NCI-H1417 (cell line): ENCODE results near the gene FAM186B.
"Not testable (repeated sequence)": the region's sequence is repeated elsewhere in the genome, so short reads cannot be mapped to it uniquely, and the experiment has no call there.

Experiments
- DNase-seq, 3 experiments: peaks; one replicate each; lab custom pipeline; 2025; lab: John Stamatoyannopoulos, UW

FAM186B gene, protein sequence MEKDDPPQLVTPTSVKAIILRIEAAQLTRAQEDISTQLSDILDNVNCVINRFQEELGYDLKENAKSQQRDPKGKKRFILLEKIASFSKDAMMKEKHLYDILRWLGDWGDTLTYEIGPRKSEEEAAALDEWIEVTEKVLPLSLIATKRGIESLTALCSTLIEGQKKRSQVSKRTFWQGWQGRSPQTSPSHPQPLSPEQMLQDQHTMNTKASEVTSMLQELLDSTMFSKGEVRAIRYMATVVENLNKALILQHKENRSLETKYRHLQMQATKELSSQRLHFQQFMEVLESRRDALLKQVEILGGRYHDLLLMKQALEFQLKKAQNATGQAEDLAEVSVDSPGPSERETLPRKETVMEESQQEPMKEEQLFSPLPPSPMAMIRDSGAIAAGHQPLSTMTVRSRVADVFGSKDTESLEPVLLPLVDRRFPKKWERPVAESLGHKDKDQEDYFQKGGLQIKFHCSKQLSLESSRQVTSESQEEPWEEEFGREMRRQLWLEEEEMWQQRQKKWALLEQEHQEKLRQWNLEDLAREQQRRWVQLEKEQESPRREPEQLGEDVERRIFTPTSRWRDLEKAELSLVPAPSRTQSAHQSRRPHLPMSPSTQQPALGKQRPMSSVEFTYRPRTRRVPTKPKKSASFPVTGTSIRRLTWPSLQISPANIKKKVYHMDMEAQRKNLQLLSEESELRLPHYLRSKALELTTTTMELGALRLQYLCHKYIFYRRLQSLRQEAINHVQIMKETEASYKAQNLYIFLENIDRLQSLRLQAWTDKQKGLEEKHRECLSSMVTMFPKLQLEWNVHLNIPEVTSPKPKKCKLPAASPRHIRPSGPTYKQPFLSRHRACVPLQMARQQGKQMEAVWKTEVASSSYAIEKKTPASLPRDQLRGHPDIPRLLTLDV

GRCh38 chr12:49605539-49605938 is at the start of gene FAM186B:
TSS of gene FAM186B (minus strand) at chr12:49605639. CDS start at chr12:49605477, 162 bp downstream.
- not testable (repeated sequence) for DNase-seq

DNA sequence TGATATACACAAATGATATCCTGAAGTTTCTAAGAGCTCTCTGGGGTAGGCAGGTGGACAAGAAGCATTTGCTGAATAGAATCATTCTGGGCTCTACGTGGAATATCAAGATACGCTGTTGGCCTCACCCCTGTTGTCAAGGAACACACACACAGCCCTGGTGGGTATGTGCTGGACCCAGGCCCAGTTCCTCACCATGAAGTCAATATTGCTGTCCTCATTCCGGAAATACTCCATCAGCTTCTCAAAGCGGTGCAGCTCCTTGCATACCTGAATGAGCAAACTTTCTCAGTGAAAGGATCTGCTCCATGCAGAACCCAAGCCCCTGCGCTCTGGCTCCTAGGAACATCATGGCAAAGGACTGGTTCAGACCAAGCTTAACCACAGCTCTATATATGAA is 49.3 kb upstream of the FAM186B start:
- no peak for DNase-seq

DNA sequence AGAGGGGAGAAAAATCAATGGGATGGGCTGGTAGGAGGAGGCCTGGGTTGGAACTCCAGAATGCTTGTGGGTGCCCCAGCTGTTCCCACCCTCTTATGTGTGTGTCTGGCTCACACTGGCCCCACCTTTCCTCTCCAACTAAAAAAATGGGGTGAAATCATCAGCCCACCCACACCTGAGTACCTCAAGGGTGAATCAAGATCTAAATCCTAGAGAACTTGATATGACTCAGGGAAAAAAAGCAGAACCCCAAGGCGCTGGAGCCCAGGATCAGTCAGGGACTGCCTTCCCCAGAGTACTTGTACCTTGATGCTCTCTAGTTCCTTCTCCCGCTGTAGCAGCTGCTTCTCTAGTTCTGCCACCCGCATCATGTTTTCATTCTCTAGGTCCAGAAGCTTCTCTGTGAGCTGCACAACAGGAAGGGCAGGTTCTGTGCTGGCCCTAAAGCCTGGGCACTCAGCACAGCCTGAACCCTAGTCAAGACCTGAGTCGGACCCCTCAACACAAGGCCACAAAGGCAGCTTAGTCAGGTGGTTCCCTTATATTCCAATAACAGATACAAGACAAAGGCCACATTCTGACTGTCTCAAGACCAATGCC is 47.6 kb upstream of the FAM186B start:
- DNase-seq: no peak

GRCh38 chr12:49651855-49652254 is 46.4 kb upstream of the FAM186B start:
- peak in 1 of 3 experiments; percentile 6 for DNase-seq

GRCh38 chr12:49649892-49650291 is 44.5 kb upstream of the FAM186B start:
- DNase-seq: no peak

GRCh38 chr12:49649445-49649844 is 44.0 kb upstream of the FAM186B start:
- no peak for DNase-seq

GRCh38 chr12:49648712-49649003 is 43.2 kb upstream of the FAM186B start:
- DNase-seq: no peak

DNA sequence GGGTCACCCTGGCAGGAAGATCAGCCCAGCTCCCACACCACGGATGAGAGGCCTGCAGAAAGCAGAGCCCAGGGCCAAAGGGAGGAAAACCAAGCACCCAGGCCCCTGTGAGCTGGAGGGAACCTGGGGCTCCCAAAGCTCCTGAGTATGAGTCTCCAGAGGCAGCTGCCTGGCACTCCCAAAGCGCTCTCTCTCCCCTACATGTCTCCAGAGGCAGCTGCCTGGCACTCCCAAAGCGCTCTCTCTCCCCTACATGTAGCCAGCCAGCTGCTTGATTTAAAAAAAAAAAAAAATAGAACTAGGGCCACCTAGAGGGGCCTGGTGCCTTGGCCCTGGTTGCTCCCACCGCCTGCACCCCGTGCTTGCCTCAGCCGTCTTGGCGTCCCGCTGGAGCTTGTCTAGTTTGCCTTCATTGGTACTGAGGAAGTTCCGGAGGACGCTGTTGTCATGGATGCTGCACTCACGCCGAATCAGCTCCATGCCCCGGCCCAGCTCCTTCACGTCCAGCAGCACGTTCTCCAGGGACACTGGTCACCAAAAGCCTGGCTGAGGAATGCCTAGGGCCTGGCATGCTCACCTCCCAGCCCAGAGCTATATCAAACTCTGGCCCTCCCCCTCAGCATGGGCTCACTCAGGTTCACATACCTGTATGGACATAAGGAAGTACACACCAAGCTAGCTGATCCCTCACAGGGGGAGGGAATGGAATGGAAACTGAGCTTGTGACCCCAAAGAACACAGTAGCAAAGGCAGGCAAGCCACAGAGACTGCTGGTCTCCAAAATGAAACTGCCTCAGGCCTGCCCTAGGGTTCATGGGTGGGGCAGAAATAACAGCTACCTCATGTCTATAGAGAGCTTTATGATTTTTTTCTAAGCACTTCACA is 42.6 kb upstream of the FAM186B start:
- no peak for DNase-seq

DNA sequence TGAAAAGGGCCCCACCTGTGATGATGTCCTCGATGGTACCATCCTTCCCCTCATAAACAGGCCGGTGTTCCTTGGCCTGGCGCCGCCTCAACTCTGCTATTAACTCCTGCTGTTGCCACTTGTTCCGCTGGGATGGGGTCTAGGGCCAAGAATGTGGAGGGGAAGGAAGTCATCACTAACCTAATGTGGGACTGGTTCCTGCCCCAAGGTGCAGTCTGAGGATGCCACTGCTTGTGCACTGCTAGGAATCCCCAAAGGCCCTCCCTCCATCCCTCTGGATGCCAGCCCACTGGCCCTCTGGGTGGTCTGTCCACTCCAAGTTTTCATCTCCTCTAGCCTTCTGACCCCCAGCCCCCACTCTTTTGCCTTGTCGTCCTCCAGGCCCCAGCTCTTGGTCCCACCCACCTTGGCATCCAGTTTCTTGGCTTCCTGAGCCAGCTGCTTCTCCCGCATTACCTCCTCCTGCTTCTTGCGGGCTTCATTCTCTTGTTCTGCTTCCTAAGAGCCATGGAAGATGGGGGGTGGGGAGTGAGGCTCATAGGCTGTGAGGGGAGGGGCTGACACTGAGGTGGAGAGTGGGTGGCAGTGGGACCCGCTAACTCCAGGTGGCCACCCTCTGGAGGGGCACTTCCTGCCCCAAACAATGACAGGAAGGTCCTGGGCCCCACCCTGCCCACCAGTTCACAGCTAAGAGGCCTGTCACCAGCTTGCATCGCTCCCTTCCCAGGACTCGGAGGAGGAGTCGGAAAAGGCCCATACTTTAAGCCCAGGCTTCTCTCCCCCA is 41.6 kb upstream of the FAM186B start:
- DNase-seq: no peak

GRCh38 chr12:49646331-49646830 is 40.9 kb upstream of the FAM186B start:
- DNase-seq: no peak

DNA sequence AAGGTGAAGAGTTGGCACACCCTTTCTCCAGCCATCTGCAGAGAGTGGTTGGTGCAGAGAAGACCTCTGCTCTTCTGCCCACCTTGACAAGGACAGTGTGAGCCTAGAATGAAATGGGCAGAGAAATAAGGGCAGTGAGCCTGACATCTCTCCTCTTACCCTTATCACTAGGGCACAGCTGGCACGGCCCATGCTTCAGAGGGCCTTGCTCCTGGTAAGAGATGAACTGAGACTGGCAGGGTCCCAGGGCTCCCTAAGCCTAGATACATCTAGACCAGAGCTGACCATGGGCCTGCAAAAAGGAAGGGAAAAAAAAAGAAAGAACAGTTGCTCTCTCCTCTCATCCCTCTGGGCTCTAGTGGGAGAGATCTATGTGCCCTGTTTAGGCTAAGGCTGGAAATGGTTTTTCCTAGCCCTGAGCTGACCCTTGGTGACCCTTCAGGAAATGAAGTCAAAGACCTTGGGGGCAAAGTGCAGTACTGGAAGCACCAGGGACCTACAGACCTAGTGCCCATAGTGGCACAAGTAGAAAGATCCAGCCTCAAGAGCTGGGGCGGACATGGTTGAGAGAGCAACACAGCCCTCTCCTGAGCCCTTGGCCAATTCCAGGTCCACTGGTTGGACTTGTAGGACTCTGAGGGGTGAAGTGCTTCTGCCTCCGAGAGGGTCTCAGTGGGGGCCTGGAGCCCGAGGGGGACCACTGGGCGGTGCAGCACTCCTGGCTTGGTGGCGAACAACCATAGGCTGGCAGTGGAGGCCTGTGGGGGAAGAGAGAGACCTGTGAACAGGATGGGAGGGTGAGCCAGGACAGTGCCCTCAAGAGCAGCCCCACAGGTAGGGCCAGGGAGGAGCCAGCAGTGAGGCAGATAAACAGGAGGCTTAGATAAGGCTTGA is 40.0 kb upstream of the FAM186B start:
- DNase-seq: no peak

DNA sequence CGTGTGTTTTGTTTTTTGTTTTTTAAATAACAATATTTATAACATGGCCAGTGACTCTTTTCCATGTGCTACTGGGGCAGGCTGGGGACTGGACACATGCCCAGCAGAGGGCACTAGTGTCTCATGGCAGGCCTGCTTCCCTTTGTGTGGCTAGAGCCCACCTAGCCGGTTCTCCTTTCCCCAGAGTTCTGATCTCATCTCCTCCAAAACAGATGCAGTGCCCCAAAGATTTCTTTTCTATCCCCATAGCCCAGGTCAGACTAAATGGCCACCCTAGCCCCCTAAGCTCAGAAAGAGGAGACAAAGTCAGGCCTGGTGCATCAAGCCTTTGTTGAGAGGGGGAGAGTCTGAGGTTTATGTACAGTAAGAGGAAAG is 39.2 kb upstream of the FAM186B start:
- peak; percentile 69 to 88 (median 71) for DNase-seq

DNA sequence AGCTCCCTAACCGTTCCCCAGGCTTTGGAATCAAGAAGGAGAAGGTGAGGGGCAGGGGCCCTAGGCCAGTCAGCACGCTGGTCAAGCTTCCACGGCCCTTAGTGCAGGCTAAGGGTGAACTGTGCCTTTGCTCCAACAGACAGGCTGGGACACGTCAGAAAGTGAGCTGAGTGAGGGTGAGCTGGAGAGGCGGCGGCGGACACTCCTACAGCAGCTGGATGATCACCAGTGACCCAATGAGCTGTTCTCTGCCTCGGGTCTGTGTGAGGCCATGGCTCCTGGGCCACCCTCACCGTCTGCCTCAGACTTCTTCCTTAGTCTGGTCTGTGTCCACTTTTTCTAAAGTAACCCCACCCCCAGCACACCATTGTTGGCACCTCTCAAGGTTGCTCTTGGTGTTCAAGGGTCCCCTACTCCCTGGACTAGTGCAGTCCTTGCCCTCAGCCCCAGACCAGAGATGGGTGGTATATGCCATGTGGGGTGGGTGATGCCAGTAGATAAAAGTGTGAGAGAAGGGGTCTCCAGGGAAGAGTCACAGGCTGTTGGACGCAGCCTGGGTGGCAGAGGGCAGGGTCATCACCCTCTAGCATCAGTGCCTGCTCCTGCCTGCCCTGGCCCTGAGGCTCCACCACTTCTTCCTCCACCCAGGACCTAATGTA is 38.7 kb upstream of the FAM186B start:
- no peak for DNase-seq

- no peak for DNase-seq
Observed at GRCh38 chr12:49643135-49643534, 37.7 kb upstream of the FAM186B start.

GRCh38 chr12:49642370-49642802 is 36.9 kb upstream of the FAM186B start:
- no peak for DNase-seq

- no peak for DNase-seq
Observed at GRCh38 chr12:49641748-49642369, 36.4 kb upstream of the FAM186B start.

DNA sequence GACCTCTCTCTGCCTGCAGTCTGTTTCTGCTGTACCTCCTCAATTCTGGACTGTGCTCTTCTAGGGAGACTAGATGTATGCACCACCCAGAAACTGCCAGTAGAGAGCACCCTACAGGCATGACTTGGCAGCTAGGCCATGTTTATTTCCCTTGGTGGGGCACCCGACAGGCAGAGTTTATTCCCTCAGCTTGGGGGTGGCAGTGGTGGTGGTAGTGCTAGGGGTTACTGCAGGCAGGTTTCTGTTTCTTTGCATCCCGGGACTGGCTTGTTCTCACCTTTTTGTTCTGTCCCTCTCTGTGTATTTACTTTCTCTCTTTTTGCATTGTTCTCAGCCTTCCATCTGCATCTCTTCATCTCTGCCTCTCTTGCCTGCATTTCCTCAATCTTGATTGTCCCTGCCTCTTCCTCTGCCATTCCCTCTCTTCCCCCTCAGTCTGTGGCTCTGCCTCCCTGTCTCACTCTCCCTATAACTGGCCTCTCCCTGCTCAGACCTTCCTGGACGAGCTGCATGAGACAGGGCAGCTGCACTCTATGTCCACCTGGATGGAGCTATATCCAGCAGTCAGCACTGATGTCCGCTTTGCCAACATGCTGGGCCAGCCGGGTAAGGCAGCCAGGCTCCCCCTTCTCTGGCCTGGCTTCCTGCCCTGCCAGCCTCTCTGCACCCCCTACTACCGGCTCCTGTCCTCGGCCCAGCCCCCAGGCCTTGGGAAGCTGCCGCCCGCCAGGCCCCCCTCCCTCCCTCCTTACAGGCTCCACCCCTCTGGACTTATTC is 31.7 kb upstream of the FAM186B start:
- DNase-seq: peak; percentile 21 to 72 (median 50)

GRCh38 chr12:49636574-49636973 is 31.1 kb upstream of the FAM186B start:
- no peak for DNase-seq
